NT2/D1 (cell line): ENCODE results near the gene PKIG.

Experiments used
- DNase-seq: peaks from one replicate; pipeline ENCODE4 v3.0.0-alpha.2; 2011; ENCODE audit warnings: low read depth, low spot score
- H3K27me3 ChIP-seq: 2 replicates; pipeline ENCODE4 v1.6.0; 2011; ENCODE audit warnings: mild to moderate bottlenecking; ENCODE audit not compliant: insufficient read length, insufficient read depth
- H3K36me3 ChIP-seq: 2 replicates; pipeline ENCODE4 v1.6.1; 2011; ENCODE audit warnings: mild to moderate bottlenecking, low read length, mixed read lengths; ENCODE audit not compliant: insufficient read depth, insufficient read length
- H3K4me1 ChIP-seq: 2 replicates; pipeline ENCODE4 v1.5.1; 2011; ENCODE audit not compliant: insufficient read depth, insufficient read length
- H3K4me3 ChIP-seq: 2 replicates; pipeline ENCODE4 v1.5.1; 2011; ENCODE audit warnings: low read depth; ENCODE audit not compliant: insufficient read length
- H3K9ac ChIP-seq: 2 replicates; pipeline ENCODE4 v1.6.0; 2011; ENCODE audit warnings: low read depth; ENCODE audit not compliant: insufficient read length
- H3K9me3 ChIP-seq: 2 replicates; pipeline ENCODE4 v1.5.1; 2011; ENCODE audit warnings: mild to moderate bottlenecking, low read length; ENCODE audit not compliant: insufficient read depth
- SUZ12 ChIP-seq: IDR thresholded peaks from 2 replicates; pipeline ENCODE4 v1.6.1; 2011; ENCODE audit not compliant: insufficient read length, insufficient read depth; ENCODE audit errors: extremely low read depth
- YY1 ChIP-seq: IDR thresholded peaks from 2 replicates; pipeline ENCODE4 v1.6.1; 2011; ENCODE audit not compliant: insufficient read length, insufficient read depth
- ZNF274 ChIP-seq: IDR thresholded peaks from 2 replicates; pipeline ENCODE4 v1.6.1; 2011; ENCODE audit warnings: mild to moderate bottlenecking, low read depth, low read length

The PKIG gene

DNA sequence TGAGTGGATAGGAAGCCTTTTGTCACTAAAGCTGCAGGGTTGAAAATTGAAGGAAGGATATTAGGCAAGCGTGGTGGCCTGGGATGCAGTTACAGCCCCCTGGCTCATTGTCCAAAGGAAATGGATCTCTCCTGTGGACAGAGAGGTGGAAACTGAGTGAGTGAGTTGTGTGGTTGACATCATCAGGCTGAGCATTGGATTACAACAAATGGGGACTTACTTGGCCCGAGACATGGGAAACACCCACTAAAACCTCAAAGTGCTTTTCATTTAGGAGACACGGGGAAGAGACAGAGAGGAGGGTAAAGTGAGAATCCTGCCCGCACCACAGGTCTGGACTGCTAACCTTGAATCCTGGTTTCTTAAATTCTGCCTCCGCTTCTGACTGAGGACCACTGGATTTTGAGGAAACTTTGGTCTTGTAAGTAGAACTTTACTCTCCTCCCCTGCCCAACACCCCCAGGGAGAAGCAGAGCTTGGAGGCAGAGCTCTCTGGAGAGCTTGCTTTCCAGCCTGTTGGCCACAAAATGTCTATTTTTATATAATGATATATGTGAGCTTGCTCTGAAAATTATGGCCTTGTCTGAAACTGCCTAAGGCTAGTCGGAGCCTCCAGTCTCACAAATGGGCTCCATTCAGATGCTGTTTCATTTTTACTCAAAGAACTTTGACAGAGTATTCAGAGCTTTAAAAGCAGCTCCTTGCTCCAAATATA is at the start of gene PKIG:
PKIG (plus strand) TSS at position 269 of the 715 bp plus-strand sequence. CDS start 31,978 bp downstream, outside the sequence.
- Histone ChIP-seq H3K36me3 (peaks cover 3% of the 10 kb centered on the region), H3K9ac (no peak within 1 kb of the TSS), H3K27me3 (no peaks in the 10 kb centered on the region), H3K4me1 (peaks cover 9% of the 10 kb centered on the region), H3K4me3 (no peak within 1 kb of the TSS), H3K9me3 (no peaks in the 10 kb centered on the region)
- no peak for DNase-seq
- no peak for TF ChIP-seq ZNF274
- no peak for TF ChIP-seq YY1
- no peak for TF ChIP-seq SUZ12

DNA sequence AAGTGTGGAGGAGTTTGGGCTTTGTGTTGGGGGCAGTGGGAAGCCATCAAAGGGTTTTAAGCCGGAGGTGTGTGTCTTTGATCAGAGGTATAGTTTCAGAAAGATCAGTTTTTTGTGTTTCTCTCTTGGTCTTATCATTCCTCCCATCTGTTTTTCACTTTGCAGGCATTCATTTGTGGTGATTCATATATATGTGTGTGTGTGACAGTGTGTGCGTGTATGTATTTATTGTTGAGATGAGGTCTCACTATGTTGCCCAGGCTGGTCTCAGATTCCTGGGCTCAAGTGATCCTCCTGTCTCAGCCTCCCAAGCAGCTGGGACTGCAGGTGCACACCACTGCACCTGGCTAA is 49.4 kb upstream of the PKIG start:
- Histone ChIP-seq H3K9ac (no peak overlapping the region), H3K4me1 (no peaks in the 10 kb centered on the region), H3K9me3 (peaks cover 7% of the 10 kb centered on the region; the same call in 1 of the 2 replicates), H3K27me3 (no peaks in the 10 kb centered on the region), H3K4me3 (no peak overlapping the region), H3K36me3 (no peaks in the 10 kb centered on the region)
- DNase-seq = no peak
- TF ChIP-seq SUZ12 (no peak), ZNF274 (no peak), YY1 (no peak)

- no peak overlapping the region for H3K9ac ChIP-seq
- no peak for TF ChIP-seq SUZ12
- TF ChIP-seq ZNF274 = no peak
- no peak for TF ChIP-seq YY1
- H3K36me3 ChIP-seq = no peaks in the 10 kb centered on the region
- no peak overlapping the region for H3K4me3 ChIP-seq
- H3K4me1 ChIP-seq = no peaks in the 10 kb centered on the region
- peaks cover 3% of the 10 kb centered on the region; the same call in 1 of the 2 replicates for H3K9me3 ChIP-seq
- no peak for DNase-seq
- no peaks in the 10 kb centered on the region for H3K27me3 ChIP-seq
Measured at GRCh38 chr20:44533928-44534327, 48.5 kb upstream of the PKIG start.

DNA sequence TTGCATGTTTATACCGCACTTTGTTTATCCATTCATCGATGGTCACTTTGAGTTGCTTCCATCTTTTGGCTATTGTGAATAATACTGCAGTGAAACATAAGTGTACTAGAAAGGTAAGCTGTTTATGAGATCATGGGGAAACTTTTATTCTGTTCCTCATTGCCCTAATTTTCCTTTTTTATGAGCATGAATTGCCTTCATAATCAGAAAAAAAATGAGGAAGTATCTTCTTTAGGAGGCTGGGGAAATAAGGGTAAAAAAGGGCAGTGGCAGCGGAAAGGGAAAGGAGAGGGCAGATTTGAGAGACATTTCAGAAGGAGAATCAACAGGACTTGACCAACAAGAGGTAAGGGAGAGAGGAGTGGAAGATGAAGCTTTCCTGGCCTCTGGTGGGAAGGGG is 46.2 kb upstream of the PKIG start:
- TF ChIP-seq ZNF274 (no peak), YY1 (no peak), SUZ12 (no peak)
- Histone ChIP-seq H3K27me3 (no peaks in the 10 kb centered on the region), H3K36me3 (no peaks in the 10 kb centered on the region), H3K4me1 (peaks cover 3% of the 10 kb centered on the region), H3K4me3 (no peak overlapping the region), H3K9ac (no peak overlapping the region), H3K9me3 (no peaks in the 10 kb centered on the region)
- DNase-seq = no peak

GRCh38 chr20:44537993-44538392 is 44.4 kb upstream of the PKIG start:
- no peak for DNase-seq
- Histone ChIP-seq H3K9me3 (no peaks in the 10 kb centered on the region), H3K36me3 (no peaks in the 10 kb centered on the region), H3K27me3 (no peaks in the 10 kb centered on the region), H3K9ac (no peak overlapping the region), H3K4me1 (peaks cover 3% of the 10 kb centered on the region), H3K4me3 (no peak overlapping the region)
- TF ChIP-seq YY1 (no peak), ZNF274 (no peak), SUZ12 (no peak)

DNA sequence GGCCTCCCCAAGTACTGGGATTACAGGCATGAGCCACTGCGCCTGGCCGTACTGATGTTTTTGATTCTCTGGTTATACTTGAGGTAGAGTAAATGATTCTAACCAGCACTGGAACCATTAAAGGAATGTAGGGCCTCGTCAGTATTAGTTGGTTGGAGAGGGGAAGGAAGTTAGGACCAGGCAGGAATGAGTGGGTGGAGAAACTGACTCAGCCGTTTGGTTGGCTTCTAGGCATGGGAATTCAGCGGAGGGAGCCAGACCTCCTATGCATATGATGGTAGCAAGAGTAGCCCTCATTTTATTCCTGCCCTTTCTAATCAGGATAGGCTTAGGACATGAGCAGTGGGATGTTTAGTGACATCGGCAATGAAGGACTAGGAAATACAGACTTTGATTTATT is 41.5 kb upstream of the PKIG start:
- H3K9me3 ChIP-seq = no peaks in the 10 kb centered on the region
- H3K9ac ChIP-seq = no peak overlapping the region
- DNase-seq = no peak
- no peaks in the 10 kb centered on the region for H3K27me3 ChIP-seq
- H3K36me3 ChIP-seq = no peaks in the 10 kb centered on the region
- peaks cover 3% of the 10 kb centered on the region for H3K4me1 ChIP-seq
- no peak overlapping the region for H3K4me3 ChIP-seq
- no peak for TF ChIP-seq YY1
- TF ChIP-seq SUZ12 = no peak
- TF ChIP-seq ZNF274 = no peak

GRCh38 chr20:44541992-44542391 is 40.4 kb upstream of the PKIG start:
- Histone ChIP-seq H3K4me1 (peaks cover 3% of the 10 kb centered on the region), H3K4me3 (no peak overlapping the region), H3K27me3 (no peaks in the 10 kb centered on the region), H3K36me3 (no peaks in the 10 kb centered on the region), H3K9me3 (no peaks in the 10 kb centered on the region), H3K9ac (no peak overlapping the region)
- DNase-seq = no peak
- TF ChIP-seq SUZ12 = no peak

- Histone ChIP-seq H3K9me3 (no peaks in the 10 kb centered on the region), H3K4me3 (no peak overlapping the region), H3K9ac (no peak overlapping the region), H3K4me1 (peaks cover 4% of the 10 kb centered on the region), H3K27me3 (no peaks in the 10 kb centered on the region), H3K36me3 (no peaks in the 10 kb centered on the region)
- DNase-seq = no peak
- TF ChIP-seq SUZ12 (no peak), ZNF274 (no peak), YY1 (no peak)
Measured at GRCh38 chr20:44542890-44543289, 39.5 kb upstream of the PKIG start.
